Left lung (tissue), 10 donors: Measurements from ENCODE around the gene RTL9. TPM values are rescaled to one million over a fixed set of nuclear protein-coding genes. Genes with fewer than 3 reads are reported as not detected.
A peak's percentile ranks its signal among the peaks of the same experiment; 100 is the strongest.
"Not testable (repeated sequence)": the region's sequence is repeated elsewhere in the genome, so short reads cannot be mapped to it uniquely, and the experiment has no call there.

ENCODE experiments used
- ATAC-seq: fragments of 200-7000 bp; cut with Tn5 transposase; one replicate; pipeline ENCODE4 v1.9.1; 2020; ENCODE audit warnings: moderate library complexity
- DNase-seq, 4 donors: peaks; one replicate each; pipeline ENCODE4 v3.0.0-alpha.2; 2013 to 2020
- H3K27ac ChIP-seq, 2 donors: fragments of 200-600 bp; sonication (generic) in 1 of 2; one replicate each; pipeline versions ENCODE4 v1.5.0 to v1.8.0; 2020 to 2021
- H3K27me3 ChIP-seq, 2 donors: fragments of 200-600 bp; sonication (generic) in 1 of 2; one replicate each; pipeline versions ENCODE4 v1.5.0 to v1.8.0; 2020 to 2021
- H3K36me3 ChIP-seq, 2 donors: fragments of 200-600 bp; sonication (generic) in 1 of 2; one replicate each; pipeline versions ENCODE4 v1.5.0 to v1.8.0; 2020 to 2021
- H3K4me1 ChIP-seq, 2 donors: fragments of 200-600 bp; one replicate each; pipeline ENCODE4 v1.8.0; 2021
- H3K4me3 ChIP-seq, 2 donors: fragments of 200-600 bp; sonication (generic) in 1 of 2; one replicate each; pipeline versions ENCODE4 v1.5.0 to v1.8.0; 2020 to 2021; ENCODE audit warnings: mild to moderate bottlenecking in 1 of 2
- H3K9me3 ChIP-seq, 2 donors: fragments of 200-600 bp; sonication (generic) in 1 of 2; one replicate each; pipeline versions ENCODE4 v1.5.0 to v1.8.0; 2020 to 2021
- CTCF ChIP-seq, 2 donors: fragments of 200-600 bp; sonication (generic) in 1 of 2; IDR thresholded peaks; one replicate each; pipeline versions ENCODE4 v1.5.0 to v1.8.0; 2021; ENCODE audit warnings: antibody characterized with exemption in 2 of 2
- intact Hi-C, 2 donors: fragments of 100-400 bp; cut with DNase I; formaldehyde crosslinking; loops; one replicate each; pipeline versions ENCODE4 v1.11.2 to v1.14.2; 2022
- polyA plus RNA-seq, 6 donors: library from polyadenylated mRNA; unstranded; fragments of 120-200 nt; gene quantifications; one replicate each; pipeline ENCODE4 v1.2.1, GENCODE V29; 2013; ENCODE audit not compliant: insufficient read length in 6 of 6
- total RNA-seq, 2 donors: library from RNA; stranded (reverse); fragmentation: NEBNext Ultra II Directional; extraction: Animal tissue kit (Norgen Biotek cat#: 25700); gene quantifications; one replicate each; pipeline ENCODE4 v1.2.1, GENCODE V29; 2021
- donor health status: DM: no; HTN: yes; CAD: no.
- donor health status: DM: no; HTN: no; CAD: no.

RTL9 gene
- total and polyA plus RNA-seq, 8 donors: 0.24 to 0.70 (median 0.44) TPM

- no peak overlapping the region for H3K27ac ChIP-seq
- ATAC-seq (no peak), DNase-seq (no peak)
- TF ChIP-seq CTCF (IDR thresholded peaks at IDR 0.05): no peak
- H3K4me1 ChIP-seq: no peaks in the 10 kb centered on the region
- H3K9me3 ChIP-seq: no peaks in the 10 kb centered on the region
- H3K4me3 ChIP-seq: no peak overlapping the region
- intact Hi-C loops: no loop called here
- H3K36me3 ChIP-seq: no peaks in the 10 kb centered on the region
- peaks cover 0 to 5% of the 10 kb centered on the region in 2 donors for H3K27me3 ChIP-seq
Observed at GRCh38 chrX:110326712-110327111, 31.9 kb upstream of the RTL9 start.

- ATAC-seq: peak; percentile 25
- Histone ChIP-seq H3K36me3 (no peaks in the 10 kb centered on the region), H3K9me3 (no peaks in the 10 kb centered on the region), H3K4me3 (no peak overlapping the region), H3K27me3 (peaks cover 0 to 5% of the 10 kb centered on the region in 2 donors), H3K27ac (no peak overlapping the region), H3K4me1 (no peaks in the 10 kb centered on the region)
- intact Hi-C loops: no loop called here
- no peak for TF ChIP-seq CTCF (IDR thresholded peaks at IDR 0.05)
- no peak for DNase-seq
Observed at GRCh38 chrX:110327336-110327735, 31.3 kb upstream of the RTL9 start.

- H3K27me3 ChIP-seq, H3K9me3 ChIP-seq, H3K27ac ChIP-seq, intact Hi-C loops, DNase-seq, H3K4me1 ChIP-seq, H3K4me3 ChIP-seq, H3K36me3 ChIP-seq, ATAC-seq: not testable (repeated sequence)
Observed at GRCh38 chrX:110328613-110329012, 30.0 kb upstream of the RTL9 start.

GRCh38 chrX:110331444-110332030 lies 27.1 kb upstream of the RTL9 start:
- Histone ChIP-seq H3K4me1 (no peaks in the 10 kb centered on the region), H3K4me3 (no peak overlapping the region), H3K27me3 (no peaks in the 10 kb centered on the region), H3K36me3 (no peaks in the 10 kb centered on the region), H3K9me3 (no peaks in the 10 kb centered on the region), H3K27ac (no peak overlapping the region)
- intact Hi-C loops: no loop called here
- ATAC-seq: no peak
- no peak for TF ChIP-seq CTCF (IDR thresholded peaks at IDR 0.05)
- no peak for DNase-seq

- H3K4me3 ChIP-seq, H3K27ac ChIP-seq, intact Hi-C loops, H3K9me3 ChIP-seq, H3K4me1 ChIP-seq, H3K27me3 ChIP-seq, DNase-seq, H3K36me3 ChIP-seq, ATAC-seq: not testable (repeated sequence)
Observed at GRCh38 chrX:110333458-110333857, 25.2 kb upstream of the RTL9 start.

- intact Hi-C loops: no loop called here
- TF ChIP-seq CTCF (IDR thresholded peaks at IDR 0.05): no peak
- Histone ChIP-seq H3K9me3 (no peaks in the 10 kb centered on the region), H3K4me3 (no peak overlapping the region), H3K27ac (no peak overlapping the region), H3K4me1 (no peaks in the 10 kb centered on the region), H3K27me3 (no peaks in the 10 kb centered on the region), H3K36me3 (no peaks in the 10 kb centered on the region)
- ATAC-seq (peak; percentile 38), DNase-seq (no peak)
Observed at GRCh38 chrX:110338935-110339334, 19.7 kb upstream of the RTL9 start.
